ENCODE data around the gene MAT2A. TPM values are rescaled to one million over a fixed set of nuclear protein-coding genes. Genes with fewer than 3 reads are reported as not detected.
"Not testable (repeated sequence)": the region's sequence is repeated elsewhere in the genome, so short reads cannot be mapped to it uniquely, and the experiment has no call there.

The MAT2A gene
- total RNA-seq, 1 experiment from 2014 or later: 52.6 TPM

GRCh38 chr2:85547859-85548607 is 9.1 kb downstream of the MAT2A start:
- no peak for DNase-seq (ENCODE audit: low spot score)

- no peak for DNase-seq (ENCODE audit: low spot score)
Observed at GRCh38 chr2:85548608-85548900, 9.6 kb downstream of the MAT2A start.

- DNase-seq (ENCODE audit: low spot score): no peak
Observed at GRCh38 chr2:85549095-85549494, 10.1 kb downstream of the MAT2A start.

GRCh38 chr2:85549826-85550225 is 10.9 kb downstream of the MAT2A start:
- DNase-seq (ENCODE audit: low spot score): no peak

DNA sequence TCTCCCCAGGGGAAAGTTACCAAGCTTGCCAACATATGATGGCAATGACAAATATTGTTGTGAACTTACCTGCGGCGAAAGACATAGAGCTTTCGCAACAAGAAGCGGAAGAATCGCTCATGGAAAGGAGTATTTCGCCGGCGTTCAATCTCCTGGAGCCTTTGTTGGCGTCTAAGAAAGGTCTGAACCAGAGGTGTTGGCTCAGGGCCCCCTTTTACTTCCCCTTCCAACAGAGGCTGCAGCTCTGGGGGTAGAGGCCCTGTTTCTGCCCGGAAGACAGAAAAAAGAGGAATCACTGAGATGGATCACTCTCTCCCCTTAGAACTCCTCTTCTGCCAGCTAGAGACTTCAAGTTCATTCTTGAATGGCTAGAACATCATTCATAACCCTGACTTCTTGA is 11.5 kb downstream of the MAT2A start:
- DNase-seq (ENCODE audit: low spot score): no peak

DNA sequence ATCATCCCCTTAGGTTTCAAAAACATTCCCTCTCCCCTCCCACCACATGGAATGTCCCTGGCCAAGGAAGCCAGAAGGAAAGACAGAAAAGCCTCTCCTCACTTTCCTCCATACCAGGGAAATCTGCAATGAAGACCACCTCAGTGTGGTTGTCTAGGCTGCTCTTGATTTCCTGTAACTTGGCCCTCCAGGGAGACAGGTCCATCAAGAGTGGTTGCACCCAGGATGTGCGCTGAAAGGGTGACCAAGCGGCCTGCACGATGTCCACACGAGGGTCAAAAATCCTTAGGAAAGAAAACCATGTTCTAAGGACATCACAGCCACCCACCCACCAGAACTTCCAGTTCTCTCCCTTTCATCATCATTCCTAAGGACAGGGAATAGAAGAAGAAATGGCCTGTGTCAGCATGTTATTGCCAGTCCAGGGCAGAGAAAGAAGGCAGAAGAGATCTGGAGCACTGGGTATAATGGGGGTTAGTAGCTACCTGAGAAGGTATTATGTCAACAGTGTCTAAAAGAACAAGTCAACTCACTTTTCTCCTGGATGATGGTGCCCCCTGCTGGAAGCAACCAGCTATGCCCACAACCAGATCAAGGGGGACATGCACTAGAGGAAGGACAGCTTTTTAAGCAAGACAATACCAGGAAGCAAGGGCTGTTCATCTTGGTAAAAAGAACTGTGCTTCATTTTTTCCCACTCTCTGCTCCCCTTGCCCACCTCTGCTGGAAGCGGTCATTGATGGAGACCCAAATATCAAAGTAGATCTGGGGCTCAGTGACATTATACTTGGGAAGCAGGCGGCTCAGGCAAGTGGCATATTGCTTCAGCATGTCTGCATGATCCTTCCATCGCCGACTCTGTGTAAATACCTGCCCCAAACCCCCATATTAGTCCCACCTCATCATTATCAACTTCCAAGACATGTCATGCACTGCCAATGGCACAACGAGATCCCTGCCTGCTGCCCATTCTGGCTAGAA is 13.0 kb downstream of the MAT2A start:
- peak; percentile 67 for DNase-seq (ENCODE audit: low spot score)

DNA sequence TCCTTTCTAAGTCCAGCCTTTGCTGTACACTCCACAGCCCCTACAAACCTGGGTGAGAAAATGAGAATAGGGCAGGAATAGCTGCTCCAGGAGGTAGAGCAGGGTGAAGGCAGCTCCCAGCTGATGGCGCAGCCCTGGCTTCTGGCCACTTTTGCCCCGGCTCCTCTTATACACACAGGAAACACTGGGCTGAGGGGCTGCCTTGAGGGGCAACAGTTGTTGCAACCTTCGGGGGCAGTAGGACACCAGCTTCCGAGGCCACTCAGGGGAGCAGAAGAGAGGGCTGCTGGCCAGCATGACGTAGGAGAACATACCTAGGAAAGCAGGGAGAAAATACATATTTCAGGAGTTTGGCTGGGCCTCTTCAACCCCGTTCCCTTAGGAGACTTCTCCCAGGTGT is 14.2 kb downstream of the MAT2A start:
- DNase-seq (ENCODE audit: low spot score): no peak

GRCh38 chr2:85554980-85555612 is 16.1 kb downstream of the MAT2A start:
- no peak for DNase-seq (ENCODE audit: low spot score)

DNA sequence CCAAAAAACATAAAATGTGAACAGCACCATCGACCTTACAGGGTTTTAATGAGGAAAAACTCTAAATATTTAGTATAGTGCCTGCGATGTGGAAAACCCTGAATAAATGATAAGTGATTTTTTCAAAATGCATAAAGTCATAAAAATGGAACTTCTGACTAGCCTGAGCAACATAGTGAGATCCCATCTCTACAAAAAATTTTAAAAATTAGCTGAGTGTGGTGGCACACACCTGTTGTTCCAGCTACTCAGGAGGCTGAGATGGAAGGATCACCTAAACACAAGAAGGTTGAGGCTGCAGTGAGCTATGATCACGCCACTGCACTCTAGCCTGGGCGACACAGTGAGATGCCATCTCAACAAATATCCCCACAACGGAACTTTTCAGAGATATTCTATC is 18.2 kb downstream of the MAT2A start:
- no peak for DNase-seq (ENCODE audit: low spot score)

- DNase-seq (ENCODE audit: low spot score): no peak
Observed at GRCh38 chr2:85558160-85558559, 19.2 kb downstream of the MAT2A start.

- DNase-seq (ENCODE audit: low spot score): not testable (repeated sequence)
Observed at GRCh38 chr2:85560403-85560726, 21.4 kb downstream of the MAT2A start.

DNA sequence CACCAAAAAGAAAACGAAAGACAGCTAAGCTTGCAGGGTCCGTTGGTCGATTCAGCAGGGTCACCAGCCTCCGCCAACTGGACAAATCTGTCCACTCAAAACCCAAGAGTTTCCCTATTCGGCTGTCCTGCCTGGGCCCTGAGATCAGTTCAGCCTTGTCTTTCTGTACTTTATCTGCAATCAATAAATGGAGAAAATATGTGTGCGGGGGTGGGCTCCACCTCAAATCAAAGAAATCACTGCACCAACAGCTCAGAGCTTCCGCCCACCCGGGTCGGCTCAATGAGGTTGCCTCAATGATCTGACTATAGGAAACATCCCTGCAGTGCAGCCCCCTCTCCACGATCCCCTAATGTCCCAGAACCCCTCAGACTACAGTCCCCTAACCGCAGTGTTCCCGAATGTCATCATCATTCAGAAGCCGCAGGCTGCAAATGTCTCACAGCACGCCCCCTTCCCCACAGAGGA is 21.9 kb downstream of the MAT2A start:
- DNase-seq (ENCODE audit: low spot score): no peak

GRCh38 chr2:85561280-85562212 is 22.6 kb downstream of the MAT2A start, which contains the start of gene GGCX:
Gene GGCX, minus strand, starts transcription at chr2:85561493. Its CDS starts 65 bp downstream, at chr2:85561428.
- peak; percentile 89 for DNase-seq (ENCODE audit: low spot score)

DNA sequence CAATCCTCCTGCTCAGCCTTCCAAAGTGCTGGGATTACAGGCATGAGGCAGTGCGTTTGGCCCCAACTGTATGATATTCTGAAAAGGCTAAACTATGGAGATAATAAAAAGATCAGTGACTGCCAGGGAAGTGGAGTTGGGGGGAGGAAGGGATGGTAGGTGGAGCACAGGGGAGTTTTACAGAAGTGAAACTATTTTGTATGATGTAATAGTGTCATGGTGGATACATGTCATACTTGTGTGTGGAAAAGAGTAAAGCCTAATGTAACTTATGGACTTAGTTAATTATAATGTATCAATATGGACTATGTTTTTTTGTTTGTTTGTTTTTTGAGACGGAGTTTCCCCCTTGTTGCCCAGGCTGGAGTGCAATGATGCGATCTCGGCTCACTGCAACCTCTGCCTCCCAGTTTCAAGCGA is 25.2 kb downstream of the MAT2A start:
- no peak for DNase-seq (ENCODE audit: low spot score)

DNA sequence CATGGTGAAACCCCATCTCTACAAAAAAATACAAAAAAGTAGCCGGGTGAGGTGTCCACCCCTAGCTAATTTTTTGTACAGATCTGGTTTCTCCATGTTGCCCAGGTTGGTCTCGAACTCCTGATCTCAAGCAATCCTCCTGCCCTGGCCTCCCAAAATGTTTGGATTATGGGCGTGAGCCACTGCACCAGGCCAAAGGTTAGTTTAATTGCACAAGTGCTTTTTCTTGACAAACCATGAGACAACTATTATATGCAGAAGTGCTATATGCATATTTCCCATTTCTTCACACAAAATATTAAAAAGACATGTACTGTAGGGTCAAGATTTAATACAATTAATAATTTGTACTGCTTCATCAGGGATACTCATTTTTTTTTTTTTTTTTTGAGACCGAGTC is 27.3 kb downstream of the MAT2A start:
- no peak for DNase-seq (ENCODE audit: low spot score)

GRCh38 chr2:85575739-85576138 is 36.8 kb downstream of the MAT2A start:
- DNase-seq (ENCODE audit: low spot score): no peak

- DNase-seq (ENCODE audit: low spot score): no peak
Observed at GRCh38 chr2:85577063-85577385, 38.1 kb downstream of the MAT2A start.

- DNase-seq (ENCODE audit: low spot score): no peak
Observed at GRCh38 chr2:85577386-85578242, 38.6 kb downstream of the MAT2A start, which contains the start of gene VAMP8. Gene VAMP8, plus strand, starts transcription at chr2:85577586. Its CDS starts 61 bp downstream, at chr2:85577647.

GRCh38 chr2:85578243-85579180 is 39.5 kb downstream of the MAT2A start:
- DNase-seq (ENCODE audit: low spot score): no peak
